Vagina (tissue), 2 donors: ENCODE data around the gene CASZ1.

Experiments used
- CTCF ChIP-seq, 3 experiments: fragments of 450-650 bp in 2 of 3; fragments of 200-600 bp in 1 of 3; sonication (generic) in 1 of 3; IDR thresholded peaks; one replicate each; pipeline ENCODE4 v1.5.1; 2017 to 2019; ENCODE audit warnings: antibody characterized with exemption in 3 of 3, mild to moderate bottlenecking in 2 of 3, moderate library complexity in 2 of 3
- POLR2A ChIP-seq, 2 donors: fragments of 450-650 bp; IDR thresholded peaks; one replicate each; pipeline ENCODE4 v1.6.1; 2017; ENCODE audit warnings: antibody characterized with exemption in 2 of 2, mild to moderate bottlenecking in 2 of 2, moderate library complexity in 2 of 2

DNA sequence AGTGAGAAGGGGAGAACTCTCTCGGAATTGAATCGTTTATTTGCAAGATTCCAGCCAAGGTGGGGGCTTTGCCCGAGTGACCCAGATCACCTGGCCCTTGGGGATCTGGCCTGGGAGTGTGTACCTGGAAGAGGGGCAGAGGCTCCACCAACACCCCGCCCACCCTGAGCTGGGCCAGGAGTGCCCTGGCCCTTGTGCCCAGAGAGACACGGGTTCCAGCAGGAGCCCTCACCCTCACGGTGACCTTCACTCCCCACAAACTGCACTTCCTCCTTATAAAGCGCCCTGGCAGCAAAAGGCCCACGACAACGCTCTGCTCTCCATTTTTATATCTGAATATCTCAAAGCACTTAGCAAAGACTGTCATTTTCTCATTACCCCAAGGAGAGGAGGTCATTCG lies 16.6 kb downstream of the CASZ1 start:
- TF ChIP-seq CTCF (IDR thresholded peaks at IDR 0.05) (no peak), POLR2A (IDR thresholded peaks at IDR 0.05) (no peak)
